BJ (cell line): Measurements from ENCODE around the gene ZC3H12A. TPM values are rescaled to one million over a fixed set of nuclear protein-coding genes. Genes with fewer than 3 reads are reported as not detected.

Experiments used
- CTCF ChIA-PET: fragments of 350-600 bp; formaldehyde crosslinking; extraction: SDS; loops from one replicate; lab custom pipeline; 2021; ENCODE audit warnings: antibody characterized with exemption, inconsistent platforms; lab: Yijun Ruan, JAX
- POLR2A ChIA-PET: fragments of 300-600 bp; sonication (Branson Sonifier 250); formaldehyde crosslinking; extraction: SDS; loops from one replicate; lab custom pipeline; 2021; ENCODE audit warnings: antibody characterized with exemption; lab: Charles Lee
- DNase-seq: peaks from one replicate; pipeline ENCODE4 v3.0.0-alpha.2; 2011; ENCODE audit warnings: low read depth
- H3K27me3 ChIP-seq: 2 replicates; pipeline ENCODE4 v1.6.0; 2011; ENCODE audit warnings: low read length; ENCODE audit not compliant: control insufficient read depth, insufficient read depth
- H3K36me3 ChIP-seq: 2 replicates; pipeline ENCODE4 v1.5.1; 2011; ENCODE audit warnings: low read length; ENCODE audit not compliant: control insufficient read depth, insufficient read depth
- H3K4me3 ChIP-seq: 2 replicates; pipeline ENCODE4 v1.5.1; 2011; ENCODE audit warnings: low read depth, mild to moderate bottlenecking, control low read depth, low read length
- polyA plus RNA-seq: library from polyadenylated mRNA; depleted of rRNA; stranded (reverse); fragments of >200 nt; gene quantifications from 2 replicates; pipeline ENCODE4 v1.2.3, GENCODE V29; 2011
- TF ChIP-seq, protein P1 (sequence below): IDR thresholded peaks from 2 replicates; pipeline ENCODE4 v1.5.1; 2011; ENCODE audit warnings: low read depth, mild to moderate bottlenecking, control low read depth, inconsistent platforms, low read length, moderate library complexity; ENCODE audit not compliant: insufficient read depth

The ZC3H12A gene
- polyA plus RNA-seq, 1 experiment, result 8.9 TPM

DNA sequence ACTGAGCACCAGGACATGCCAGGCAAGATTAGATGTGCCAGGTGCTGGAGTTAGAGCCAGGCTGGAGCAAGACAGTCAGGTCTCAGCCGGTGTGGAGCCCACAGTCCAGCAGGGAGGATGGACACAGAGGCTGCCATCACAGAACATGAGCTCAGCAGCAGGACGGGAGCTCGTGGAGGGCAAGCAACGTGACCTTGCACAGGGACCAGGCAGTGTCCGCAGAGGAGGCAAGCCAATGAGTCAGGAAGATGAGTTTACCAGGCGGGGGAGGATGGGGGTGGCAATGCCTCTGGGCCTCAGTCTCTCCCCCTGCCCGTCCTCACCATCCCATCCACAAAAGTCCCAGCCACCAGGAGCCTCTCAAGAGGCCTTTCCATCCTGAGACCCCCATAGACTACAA is 20.7 kb upstream of the ZC3H12A start:
- CTCF ChIA-PET, result interaction anchor here (0.6 to 12.2 kb wide), 13 partner anchors 9 to 899 kb away, joined by 4 to 304 read pairs (median 6); partner anchors contain the start of genes MEAF6 and ZC3H12A
- TF ChIP-seq, protein P1, sequence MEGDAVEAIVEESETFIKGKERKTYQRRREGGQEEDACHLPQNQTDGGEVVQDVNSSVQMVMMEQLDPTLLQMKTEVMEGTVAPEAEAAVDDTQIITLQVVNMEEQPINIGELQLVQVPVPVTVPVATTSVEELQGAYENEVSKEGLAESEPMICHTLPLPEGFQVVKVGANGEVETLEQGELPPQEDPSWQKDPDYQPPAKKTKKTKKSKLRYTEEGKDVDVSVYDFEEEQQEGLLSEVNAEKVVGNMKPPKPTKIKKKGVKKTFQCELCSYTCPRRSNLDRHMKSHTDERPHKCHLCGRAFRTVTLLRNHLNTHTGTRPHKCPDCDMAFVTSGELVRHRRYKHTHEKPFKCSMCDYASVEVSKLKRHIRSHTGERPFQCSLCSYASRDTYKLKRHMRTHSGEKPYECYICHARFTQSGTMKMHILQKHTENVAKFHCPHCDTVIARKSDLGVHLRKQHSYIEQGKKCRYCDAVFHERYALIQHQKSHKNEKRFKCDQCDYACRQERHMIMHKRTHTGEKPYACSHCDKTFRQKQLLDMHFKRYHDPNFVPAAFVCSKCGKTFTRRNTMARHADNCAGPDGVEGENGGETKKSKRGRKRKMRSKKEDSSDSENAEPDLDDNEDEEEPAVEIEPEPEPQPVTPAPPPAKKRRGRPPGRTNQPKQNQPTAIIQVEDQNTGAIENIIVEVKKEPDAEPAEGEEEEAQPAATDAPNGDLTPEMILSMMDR, result no peak
- Histone ChIP-seq H3K36me3 (no peaks in the 10 kb centered on the region), H3K27me3 (no peaks in the 10 kb centered on the region), H3K4me3 (no peak overlapping the region)
- POLR2A ChIA-PET, result no interaction called here
- DNase-seq, result no peak

DNA sequence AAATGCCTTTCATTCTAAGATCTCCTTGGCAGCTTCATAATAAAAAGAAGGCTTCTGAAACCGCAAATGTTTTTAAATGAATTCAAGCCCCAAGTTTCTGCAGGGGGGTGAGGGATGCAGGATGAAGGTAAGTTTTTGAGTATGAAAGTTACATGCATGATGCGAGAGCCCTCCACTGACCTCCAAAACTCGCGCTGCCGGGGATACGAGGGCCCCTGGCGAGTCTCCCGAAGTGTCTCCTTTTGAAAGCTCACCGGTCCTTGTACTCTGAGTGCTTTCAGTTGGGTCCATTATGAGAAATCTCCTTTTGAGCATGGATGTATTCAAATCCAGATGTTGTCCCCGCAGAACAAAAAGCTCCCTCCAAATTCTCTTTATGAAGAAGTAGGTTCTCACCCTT is 18.9 kb upstream of the ZC3H12A start:
- Histone ChIP-seq H3K36me3 (no peaks in the 10 kb centered on the region), H3K27me3 (no peaks in the 10 kb centered on the region), H3K4me3 (no peak overlapping the region)
- ChIA-PET CTCF (interaction anchor here (0.6 to 12.2 kb wide), 18 partner anchors 9 to 1309 kb away, joined by 3 to 304 read pairs (median 3); partner anchors contain the start of gene ZC3H12A), POLR2A (no interaction called here)
- TF ChIP-seq, protein P1, result no peak
- DNase-seq, result no peak

DNA sequence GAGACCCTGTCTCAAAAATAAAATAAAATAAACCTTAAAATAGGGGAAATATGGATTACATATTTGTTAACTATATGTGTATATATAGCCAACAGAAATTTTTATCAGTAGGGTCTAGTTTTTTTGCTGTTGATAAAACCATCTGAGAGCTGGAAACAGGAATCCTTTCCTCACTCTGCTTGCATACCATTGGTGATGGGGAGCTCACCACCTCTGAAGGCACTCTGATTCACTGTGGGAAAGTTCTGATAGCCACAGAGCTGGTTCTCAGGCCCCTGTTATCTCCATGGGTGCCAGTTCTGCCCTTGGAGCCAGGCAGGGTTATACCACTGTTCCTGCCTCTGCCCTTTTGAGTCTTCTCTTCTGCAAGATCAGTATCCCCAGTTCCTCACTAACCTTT is 17.8 kb upstream of the ZC3H12A start:
- H3K4me3 ChIP-seq, result no peak overlapping the region
- H3K36me3 ChIP-seq, result no peaks in the 10 kb centered on the region
- DNase-seq, result no peak
- H3K27me3 ChIP-seq, result no peaks in the 10 kb centered on the region
- TF ChIP-seq, protein P1, result no peak
- POLR2A ChIA-PET, result no interaction called here
- CTCF ChIA-PET, result interaction anchor here (1.0 to 12.2 kb wide), 6 partner anchors 10 to 31 kb away, joined by 3 to 304 read pairs (median 12); partner anchors contain the start of gene ZC3H12A

DNA sequence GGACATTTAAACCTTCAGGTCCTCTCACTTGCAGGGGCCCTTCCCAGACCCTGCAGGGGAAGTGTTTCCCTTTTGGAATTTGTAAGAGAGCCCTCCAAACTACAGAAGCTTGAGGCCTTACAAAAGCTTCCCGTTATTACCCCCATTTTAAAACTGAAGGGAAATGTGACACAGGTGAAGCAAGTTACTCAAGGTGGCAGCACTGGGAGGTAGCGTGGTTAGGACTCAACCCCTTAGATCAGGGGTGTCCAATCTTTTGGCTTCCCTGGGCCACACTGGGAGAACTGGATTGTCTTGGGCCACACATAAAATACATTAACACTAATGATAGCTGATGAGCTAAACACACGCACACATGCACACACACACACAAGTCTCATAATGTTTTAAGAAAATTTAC is 15.8 kb upstream of the ZC3H12A start:
- H3K27me3 ChIP-seq, result no peaks in the 10 kb centered on the region
- TF ChIP-seq, protein P1, result no peak
- no peaks in the 10 kb centered on the region for H3K36me3 ChIP-seq
- no peak overlapping the region for H3K4me3 ChIP-seq
- POLR2A ChIA-PET, result no interaction called here
- CTCF ChIA-PET, result interaction anchor here (6.4 to 12.2 kb wide), 2 partner anchors 15 to 29 kb away, joined by 41 to 304 read pairs; partner anchors contain the start of gene ZC3H12A
- DNase-seq, result no peak

DNA sequence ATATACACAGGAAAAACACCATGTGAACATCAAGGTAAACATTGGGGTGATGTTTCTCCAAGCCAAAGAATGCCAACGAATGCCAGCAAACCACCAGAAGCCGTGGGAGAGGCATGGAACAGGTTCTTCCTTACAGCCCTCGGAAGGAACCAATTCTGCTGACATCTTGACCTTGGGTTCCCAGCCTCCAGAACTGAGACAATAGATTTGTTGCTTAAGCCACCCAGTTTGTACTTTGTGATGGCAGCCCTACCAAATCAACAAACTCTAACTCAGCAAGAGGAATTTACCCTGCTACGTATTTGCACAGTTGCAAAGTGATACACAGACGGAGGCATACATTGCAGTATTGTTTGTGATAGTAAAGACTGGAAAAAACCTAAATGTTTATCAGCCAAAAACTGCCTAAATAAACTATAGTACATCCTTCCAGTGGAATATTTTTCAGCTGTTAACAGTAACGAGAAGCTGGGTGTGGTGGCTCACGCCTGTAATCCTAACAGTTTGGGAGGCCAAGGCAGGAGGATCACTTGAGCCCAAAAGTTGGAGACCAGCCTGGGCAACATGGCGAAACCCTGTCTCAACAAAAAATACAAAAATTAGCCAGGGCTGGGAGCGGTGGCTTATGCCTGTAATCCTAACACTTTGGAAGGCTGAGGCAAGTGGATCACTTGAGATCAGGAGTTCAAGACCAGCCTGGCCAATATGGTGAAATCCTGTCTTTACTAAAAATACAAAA is 12.5 kb upstream of the ZC3H12A start:
- ChIA-PET CTCF (interaction anchor here (1.5 kb wide), 1 partner anchor 10 kb away, joined by 4 read pairs; no protein-coding TSS in a partner anchor), POLR2A (no interaction called here)
- DNase-seq, result no peak
- H3K4me3 ChIP-seq, result no peak overlapping the region
- TF ChIP-seq, protein P1, result no peak
- no peaks in the 10 kb centered on the region for H3K36me3 ChIP-seq
- H3K27me3 ChIP-seq, result no peaks in the 10 kb centered on the region
